ENCODE results near the gene NME4. TPM values are rescaled to one million over a fixed set of nuclear protein-coding genes. Genes with fewer than 3 reads are reported as not detected.

Gene NME4
- total and polyA plus RNA-seq, 10 of the 15 experiments (the other 5 are each of a cell fraction or from before 2014, with no cell fraction given), result 11.0 to 235 (median 97.7) TPM

- TF ChIP-seq USF1 (IDR thresholded peaks at IDR 0.05; ENCODE audit: borderline replicate concordance, extremely low read length, insufficient read depth, low read depth, low read length), result no peak
Observed at GRCh38 chr16:354291-354881, 42.6 kb upstream of the NME4 start (continued).

- 42% methylated on average over 10 of the region's 10 CpGs for WGBS (ENCODE audit: insufficient coverage, insufficient replicate concordance, low lambda C conversion rate, missing lambda C conversion rate)
- BruUV-seq (replicated peaks), result no TSS peak
- Histone ChIP-seq H3K4me3 (no peak overlapping the region), H3K4me1 (ENCODE audit: control insufficient read depth, insufficient read depth, low read length) (0 out of 2 replicates have a peak, but pooled peaks cover 2% of the 10 kb centered on the region), H2AFZ (ENCODE audit: control insufficient read depth, low read depth, low read length) (no peak overlapping the region), H3K9ac (ENCODE audit: control insufficient read depth, insufficient read depth, low read length) (no peak overlapping the region), H3K4me2 (ENCODE audit: control insufficient read depth, insufficient read depth) (no peak overlapping the region), H3K79me2 (ENCODE audit: control insufficient read depth, insufficient read depth, low read length) (peaks cover 13% of the 10 kb centered on the region), H3K27ac (ENCODE audit: control insufficient read depth, insufficient read depth) (no peak overlapping the region), H3K9me3 (replicated peaks; ENCODE audit: control insufficient read depth, insufficient read depth, low read length) (no peaks in the 10 kb centered on the region), H3K27me3 (replicated peaks in 1 of 2; ENCODE audit: control insufficient read depth in 2 of 2, insufficient read depth in 2 of 2, low read length in 1 of 2) (no peaks in the 10 kb centered on the region), H4K20me1 (ENCODE audit: control insufficient read depth, insufficient read depth) (no peaks in the 10 kb centered on the region), H3K36me3 (ENCODE audit: control insufficient read depth in 2 of 2, insufficient read depth in 2 of 2, low read length in 1 of 2) (no peaks in the 10 kb centered on the region)
- no peak for ATAC-seq
- TF ChIP-seq TARDBP (IDR thresholded peaks at IDR 0.05; ENCODE audit: borderline replicate concordance), result no peak
- no peak for TF ChIP-seq BACH1 (IDR thresholded peaks at IDR 0.05; ENCODE audit: borderline replicate concordance)
- no peak for TF ChIP-seq KAT2A (conservative IDR thresholded peaks at IDR 0.05; ENCODE audit: control insufficient read depth, low read depth, low read length)
- TF ChIP-seq, protein P1, sequence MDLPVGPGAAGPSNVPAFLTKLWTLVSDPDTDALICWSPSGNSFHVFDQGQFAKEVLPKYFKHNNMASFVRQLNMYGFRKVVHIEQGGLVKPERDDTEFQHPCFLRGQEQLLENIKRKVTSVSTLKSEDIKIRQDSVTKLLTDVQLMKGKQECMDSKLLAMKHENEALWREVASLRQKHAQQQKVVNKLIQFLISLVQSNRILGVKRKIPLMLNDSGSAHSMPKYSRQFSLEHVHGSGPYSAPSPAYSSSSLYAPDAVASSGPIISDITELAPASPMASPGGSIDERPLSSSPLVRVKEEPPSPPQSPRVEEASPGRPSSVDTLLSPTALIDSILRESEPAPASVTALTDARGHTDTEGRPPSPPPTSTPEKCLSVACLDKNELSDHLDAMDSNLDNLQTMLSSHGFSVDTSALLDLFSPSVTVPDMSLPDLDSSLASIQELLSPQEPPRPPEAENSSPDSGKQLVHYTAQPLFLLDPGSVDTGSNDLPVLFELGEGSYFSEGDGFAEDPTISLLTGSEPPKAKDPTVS (IDR thresholded peaks at IDR 0.05; ENCODE audit: low read depth, low read length), result no peak
- TF ChIP-seq CTCF (IDR thresholded peaks at IDR 0.05 in 2 of 3, conservative IDR thresholded peaks at IDR 0.05 in 1 of 3; ENCODE audit: control insufficient read depth in 2 of 3, extremely low read depth in 1 of 3, insufficient read depth in 1 of 3, low read depth in 3 of 3, low read length in 3 of 3), result no peak
- no peak for TF ChIP-seq SPI1 (IDR thresholded peaks at IDR 0.05; ENCODE audit: borderline replicate concordance, insufficient read depth, low read depth, low read length)
- no peak for TF ChIP-seq ASH2L (IDR thresholded peaks at IDR 0.05; ENCODE audit: borderline replicate concordance, low read depth)
- no peak for TF ChIP-seq IKZF2 (IDR thresholded peaks at IDR 0.05)
- no peak for TF ChIP-seq ESRRA (IDR thresholded peaks at IDR 0.05; ENCODE audit: low read length)
- TF ChIP-seq KLF5 (IDR thresholded peaks at IDR 0.05; ENCODE audit: partially characterized antibody), result no peak
- no peak for TF ChIP-seq EGR1 (IDR thresholded peaks at IDR 0.05; ENCODE audit: borderline replicate concordance in 1 of 2, low read depth in 2 of 2, low read length in 2 of 2)
- TF ChIP-seq SREBF2 (IDR thresholded peaks at IDR 0.05; ENCODE audit: low read length), result no peak
- no peak for TF ChIP-seq STAT1 (conservative IDR thresholded peaks at IDR 0.05)
- no peak for TF ChIP-seq YBX1 (IDR thresholded peaks at IDR 0.05)
- SMC1A ChIA-PET (ENCODE audit: uncharacterized antibody, unreplicated experiment), result no interaction called here
- intact Hi-C loops (cut with micrococcal nuclease; ENCODE audit: unreplicated experiment), result no loop called here
- in situ Hi-C loops (cut with MboI), result no loop called here
- RAD21 ChIA-PET (ENCODE audit: unreplicated experiment), result no interaction called here
- no peak for DNase-seq (ENCODE audit: low read depth, low spot score)
- FAIRE-seq, result no peak
- CTCF ChIA-PET, result no interaction called here
- POLR2A ChIA-PET, result no interaction called here
Observed at GRCh38 chr16:354971-355461, 42.0 kb upstream of the NME4 start.
